GM23338 (cell line): Measurements from ENCODE around the gene CMYA5. TPM values are rescaled to one million over a fixed set of nuclear protein-coding genes. Genes with fewer than 3 reads are reported as not detected.

Experiments
- ATAC-seq: fragments of 200-7000 bp; cut with Tn5 transposase; 3 replicates; pipeline ENCODE4 v1.9.1; 2020
- DNase-seq: peaks from one replicate; pipeline ENCODE4 v3.0.0-alpha.2; 2015; ENCODE audit warnings: low spot score
- H2AFZ ChIP-seq: fragments of 200-600 bp; sonication (generic); 2 replicates; pipeline ENCODE4 v1.8.0; 2016; ENCODE audit warnings: antibody characterized with exemption, mild to moderate bottlenecking, moderate library complexity
- H3F3A ChIP-seq: fragments of 200-600 bp; sonication (generic); replicated peaks from 2 replicates; pipeline ENCODE4 v1.8.0; 2017; ENCODE audit warnings: antibody characterized with exemption, mixed run types, low read depth
- H3K27ac ChIP-seq: fragments of 200-600 bp; sonication (generic); 2 replicates; pipeline ENCODE4 v1.6.1; 2016; ENCODE audit warnings: low read depth
- H3K27me3 ChIP-seq: fragments of 200-600 bp; sonication (generic); 2 replicates; pipeline ENCODE4 v1.8.0; 2016; ENCODE audit warnings: mild to moderate bottlenecking, mixed run types, moderate library complexity; ENCODE audit not compliant: insufficient read depth
- H3K36me3 ChIP-seq: fragments of 200-600 bp; sonication (generic); 2 replicates; pipeline ENCODE4 v1.8.0; 2016; ENCODE audit warnings: mild to moderate bottlenecking; ENCODE audit not compliant: insufficient read depth
- H3K4me1 ChIP-seq: fragments of 200-600 bp; sonication (generic); 2 replicates; pipeline ENCODE4 v1.8.0; 2016; ENCODE audit warnings: mild to moderate bottlenecking, moderate library complexity; ENCODE audit not compliant: insufficient read depth
- H3K4me2 ChIP-seq: fragments of 200-600 bp; sonication (generic); 2 replicates; pipeline ENCODE4 v1.7.1; 2017; ENCODE audit warnings: mixed run types
- H3K4me3 ChIP-seq: fragments of 200-600 bp; sonication (generic); 2 replicates; pipeline ENCODE4 v1.6.1; 2016; ENCODE audit warnings: mixed run types
- H3K79me2 ChIP-seq: fragments of 200-600 bp; sonication (generic); replicated peaks from 2 replicates; pipeline ENCODE4 v1.8.0; 2017; ENCODE audit warnings: mild to moderate bottlenecking; ENCODE audit not compliant: insufficient read depth
- H3K9me2 ChIP-seq: fragments of 200-600 bp; sonication (generic); 2 replicates; pipeline ENCODE4 v1.8.0; 2017; ENCODE audit not compliant: insufficient read depth
- H4K20me1 ChIP-seq: fragments of 200-600 bp; sonication (generic); replicated peaks from 2 replicates; pipeline ENCODE4 v1.8.0; 2017; ENCODE audit warnings: mild to moderate bottlenecking; ENCODE audit not compliant: insufficient read depth
- H3K27ac Mint-ChIP-seq: 2 replicates; pipeline ENCODE4 v1.8.0; 2020; ENCODE audit warnings: inconsistent platforms, mild to moderate bottlenecking, moderate library complexity, mixed read lengths
- H3K27me3 Mint-ChIP-seq: 3 replicates; pipeline ENCODE4 v1.8.0; 2022; ENCODE audit warnings: low read depth, mild to moderate bottlenecking, moderate library complexity, mixed read lengths, inconsistent platforms; ENCODE audit not compliant: insufficient read depth, poor library complexity
- H3K36me3 Mint-ChIP-seq: 3 replicates; pipeline ENCODE4 v1.8.0; 2021; ENCODE audit warnings: low read depth, mild to moderate bottlenecking, inconsistent platforms, moderate library complexity, mixed read lengths
- H3K4me1 Mint-ChIP-seq: 3 replicates; pipeline ENCODE4 v1.8.0; 2020; ENCODE audit warnings: mild to moderate bottlenecking, inconsistent platforms, mixed read lengths
- H3K4me3 Mint-ChIP-seq: 3 replicates; pipeline ENCODE4 v1.8.0; 2021; ENCODE audit warnings: moderate library complexity, mild to moderate bottlenecking, inconsistent platforms, mixed read lengths
- H3K9me3 Mint-ChIP-seq: 3 replicates; pipeline ENCODE4 v1.8.0; 2020; ENCODE audit warnings: moderate library complexity, mild to moderate bottlenecking, inconsistent platforms, mixed read lengths
- CREB1 ChIP-seq: fragments of 250-450 bp; sonication (Bioruptor Pico); IDR thresholded peaks from 2 replicates; pipeline ENCODE4 v1.5.0; 2020; ENCODE audit warnings: low read depth, mild to moderate bottlenecking, moderate library complexity
- CTCF ChIP-seq, 2 experiments: fragments of 200-600 bp in 1 of 2; sonication (generic) in 1 of 2; conservative IDR thresholded peaks; 2 replicates each; pipeline versions ENCODE4 v1.5.1 to v1.6.1; 2016 to 2017; ENCODE audit warnings: antibody characterized with exemption in 2 of 2, low read depth in 2 of 2, mild to moderate bottlenecking in 2 of 2, moderate library complexity in 1 of 2
- JUNB ChIP-seq: IDR thresholded peaks from one replicate; pipeline ENCODE4 v1.6.1; 2016; ENCODE audit warnings: antibody characterized with exemption; ENCODE audit not compliant: unreplicated experiment
- NANOG ChIP-seq: IDR thresholded peaks from 2 replicates; pipeline ENCODE4 v1.6.1; 2016; ENCODE audit warnings: antibody characterized with exemption, borderline replicate concordance
- POLR2AphosphoS5 ChIP-seq: IDR thresholded peaks from 2 replicates; pipeline ENCODE4 v1.6.1; 2016; ENCODE audit warnings: antibody characterized with exemption, low read depth
- ZNF114 ChIP-seq: fragments of 250-450 bp; sonication (Bioruptor Pico); IDR thresholded peaks from 2 replicates; pipeline ENCODE4 v1.5.0; 2020; ENCODE audit warnings: mild to moderate bottlenecking, moderate library complexity
- polyA plus RNA-seq: library from polyadenylated mRNA; unstranded; fragments of >200 nt; fragmentation: Nextera tagmentation; extraction: Ambion mirVana; gene quantifications from 2 replicates; pipeline ENCODE4 v1.2.1, GENCODE V29; 2016
- total RNA-seq: library from RNA; depleted of rRNA; stranded (reverse); fragments of >200 nt; shearing (Covaris generic); gene quantifications from 2 replicates; pipeline ENCODE4 v1.2.3, GENCODE V29; 2014
- TF ChIP-seq, protein P1 (sequence below): IDR thresholded peaks from one replicate; pipeline ENCODE4 v1.6.1; 2018; ENCODE audit warnings: antibody characterized with exemption; ENCODE audit not compliant: unreplicated experiment

Gene CMYA5
- total and polyA plus RNA-seq, 2 experiments from 2014 or later = 0.45 to 0.49 TPM

- TF ChIP-seq, protein P1, sequence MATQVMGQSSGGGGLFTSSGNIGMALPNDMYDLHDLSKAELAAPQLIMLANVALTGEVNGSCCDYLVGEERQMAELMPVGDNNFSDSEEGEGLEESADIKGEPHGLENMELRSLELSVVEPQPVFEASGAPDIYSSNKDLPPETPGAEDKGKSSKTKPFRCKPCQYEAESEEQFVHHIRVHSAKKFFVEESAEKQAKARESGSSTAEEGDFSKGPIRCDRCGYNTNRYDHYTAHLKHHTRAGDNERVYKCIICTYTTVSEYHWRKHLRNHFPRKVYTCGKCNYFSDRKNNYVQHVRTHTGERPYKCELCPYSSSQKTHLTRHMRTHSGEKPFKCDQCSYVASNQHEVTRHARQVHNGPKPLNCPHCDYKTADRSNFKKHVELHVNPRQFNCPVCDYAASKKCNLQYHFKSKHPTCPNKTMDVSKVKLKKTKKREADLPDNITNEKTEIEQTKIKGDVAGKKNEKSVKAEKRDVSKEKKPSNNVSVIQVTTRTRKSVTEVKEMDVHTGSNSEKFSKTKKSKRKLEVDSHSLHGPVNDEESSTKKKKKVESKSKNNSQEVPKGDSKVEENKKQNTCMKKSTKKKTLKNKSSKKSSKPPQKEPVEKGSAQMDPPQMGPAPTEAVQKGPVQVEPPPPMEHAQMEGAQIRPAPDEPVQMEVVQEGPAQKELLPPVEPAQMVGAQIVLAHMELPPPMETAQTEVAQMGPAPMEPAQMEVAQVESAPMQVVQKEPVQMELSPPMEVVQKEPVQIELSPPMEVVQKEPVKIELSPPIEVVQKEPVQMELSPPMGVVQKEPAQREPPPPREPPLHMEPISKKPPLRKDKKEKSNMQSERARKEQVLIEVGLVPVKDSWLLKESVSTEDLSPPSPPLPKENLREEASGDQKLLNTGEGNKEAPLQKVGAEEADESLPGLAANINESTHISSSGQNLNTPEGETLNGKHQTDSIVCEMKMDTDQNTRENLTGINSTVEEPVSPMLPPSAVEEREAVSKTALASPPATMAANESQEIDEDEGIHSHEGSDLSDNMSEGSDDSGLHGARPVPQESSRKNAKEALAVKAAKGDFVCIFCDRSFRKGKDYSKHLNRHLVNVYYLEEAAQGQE = no peak
- TF ChIP-seq CREB1 = no peak
These were observed 102.8 kb downstream of the CMYA5 start (continued) for GRCh38 chr5:79792463-79792862.

GRCh38 chr5:79793304-79793703 lies 103.7 kb downstream of the CMYA5 start:
- no peaks in the 10 kb centered on the region for H3K4me1 ChIP-seq
- no peaks in the 10 kb centered on the region for H3F3A ChIP-seq
- no peaks in the 10 kb centered on the region; the same call in 1 of the 2 replicates for H4K20me1 ChIP-seq
- no peak overlapping the region for H3K4me3 Mint-ChIP-seq
- no peak overlapping the region for H3K4me3 ChIP-seq
- H3K36me3 Mint-ChIP-seq = no peaks in the 10 kb centered on the region
- ATAC-seq (no peak), DNase-seq (no peak)
- no peak overlapping the region for H3K4me2 ChIP-seq
- H3K9me3 Mint-ChIP-seq = no peaks in the 10 kb centered on the region
- H3K27me3 Mint-ChIP-seq = peaks cover 4% of the 10 kb centered on the region
- H3K4me1 Mint-ChIP-seq = no peaks in the 10 kb centered on the region; the same call in 2 of the 3 replicates
- no peaks in the 10 kb centered on the region for H3K27me3 ChIP-seq
- no peaks in the 10 kb centered on the region for H3K79me2 ChIP-seq
- no peak overlapping the region for H3K27ac ChIP-seq
- H2AFZ ChIP-seq = no peak overlapping the region
- no peak for TF ChIP-seq CTCF (conservative IDR thresholded peaks at IDR 0.05; ENCODE audit: low read depth in 2 of 2)
- TF ChIP-seq, protein P1 = no peak
- no peak for TF ChIP-seq POLR2AphosphoS5
- TF ChIP-seq JUNB = no peak
- no peak for TF ChIP-seq NANOG
- TF ChIP-seq CREB1 = no peak
- TF ChIP-seq ZNF114 (CRISPR knock-in tag) = no peak
- no peaks in the 10 kb centered on the region for H3K36me3 ChIP-seq
- no peaks in the 10 kb centered on the region; the same call in 1 of the 2 replicates for H3K9me2 ChIP-seq
- no peak overlapping the region for H3K27ac Mint-ChIP-seq
